H1 (cell line): ENCODE data around the gene SLC39A13. TPM values are rescaled to one million over a fixed set of nuclear protein-coding genes. Genes with fewer than 3 reads are reported as not detected.

ENCODE experiments used
- RBBP5 ChIP-seq: IDR thresholded peaks from 2 replicates; pipeline ENCODE4 v1.7.1; 2012; ENCODE audit warnings: low read depth, mild to moderate bottlenecking, inconsistent platforms, low read length, moderate library complexity, borderline replicate concordance
- RNF2 ChIP-seq: fragments of 200-900, 300-1000 bp; sonication (generic); IDR thresholded peaks from 2 replicates; pipeline ENCODE4 v1.7.1; 2016; ENCODE audit warnings: borderline replicate concordance, low read depth, mild to moderate bottlenecking, antibody characterized with exemption, low read length; ENCODE audit not compliant: poor library complexity, severe bottlenecking; ENCODE audit errors: missing control alignments
- polyA plus RNA-seq, 7 experiments: library from polyadenylated mRNA; depleted of rRNA in 3 of 7; stranded (reverse) in 5 of 7; unstranded in 2 of 7; fragments of >200 nt in 5 of 7; fragments of 200-250 nt in 2 of 7; gene quantifications; 1 replicate in 5 of 7; 2 replicates in 1 of 7; 4 replicates in 1 of 7; pipeline versions ENCODE4 v1.2.1 to v1.2.3, GENCODE V29; 2011 to 2013; ENCODE audit warnings: missing spikeins in 2 of 7, mixed read lengths in 2 of 7
- total RNA-seq: library from RNA; stranded (reverse); fragmentation: NEBNext Ultra II Directional; extraction: Animal tissue kit (Norgen Biotek cat#: 25700); gene quantifications from 2 replicates; pipeline ENCODE4 v1.2.1, GENCODE V29; 2021

SLC39A13 gene
- total and polyA plus RNA-seq, 2 of the 8 experiments (the other 6 are each of a cell fraction or from before 2014, with no cell fraction given) = 23.2 to 30.0 TPM

DNA sequence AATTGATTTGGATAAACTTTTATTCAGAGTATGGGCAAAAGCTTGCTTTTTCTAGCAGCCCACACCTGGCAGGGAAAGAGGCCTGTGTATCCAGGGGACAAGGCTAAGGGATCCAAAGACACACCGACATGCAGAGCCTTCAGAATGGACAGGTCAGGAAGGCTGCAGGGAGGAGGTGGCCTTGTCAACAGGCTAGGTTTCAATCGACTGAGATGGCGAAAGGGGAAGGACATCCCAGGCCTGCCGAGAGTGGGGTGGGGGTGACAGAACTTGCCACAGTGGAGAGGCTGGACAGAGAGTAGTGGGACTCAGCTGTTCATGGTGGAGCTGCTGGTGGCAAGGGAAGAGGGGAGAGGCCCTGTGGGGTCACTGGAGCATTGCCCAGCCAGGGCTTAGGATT is 5.3 kb upstream of the SLC39A13 start (continued):
- no peak for TF ChIP-seq RBBP5
- no peak for TF ChIP-seq RNF2
